T47D (cell line): ENCODE results near the gene SLC7A6.
A peak's percentile ranks its signal among the peaks of the same experiment; 100 is the strongest.

Experiments
- DNase-seq, 2 experiments: peaks; one replicate each; pipeline versions ENCODE4 v3.0.0 to v3.0.0-alpha.2; 2011 to 2012; ENCODE audit warnings: low read depth in 1 of 2, low spot score in 1 of 2
- JUND ChIP-seq: IDR thresholded peaks from 2 replicates; pipeline ENCODE4 v1.6.1; 2012; ENCODE audit warnings: low read depth
- in situ Hi-C: cut with HindIII; loops from 2 replicates; pipeline ENCODE4 v1.10.0; 2016; ENCODE audit warnings: low sequenced_read_pairs, low pct_unique_long_range_greater_than_20kb

SLC7A6 gene

GRCh38 chr16:68230176-68230571, 34.2 kb upstream of the SLC7A6 start:
- TF ChIP-seq JUND, result no peak
- in situ Hi-C loops, result no loop called here
- DNase-seq, result no peak

GRCh38 chr16:68230956-68231355, 33.4 kb upstream of the SLC7A6 start:
- no peak for DNase-seq
- in situ Hi-C loops, result no loop called here
- no peak for TF ChIP-seq JUND

DNA sequence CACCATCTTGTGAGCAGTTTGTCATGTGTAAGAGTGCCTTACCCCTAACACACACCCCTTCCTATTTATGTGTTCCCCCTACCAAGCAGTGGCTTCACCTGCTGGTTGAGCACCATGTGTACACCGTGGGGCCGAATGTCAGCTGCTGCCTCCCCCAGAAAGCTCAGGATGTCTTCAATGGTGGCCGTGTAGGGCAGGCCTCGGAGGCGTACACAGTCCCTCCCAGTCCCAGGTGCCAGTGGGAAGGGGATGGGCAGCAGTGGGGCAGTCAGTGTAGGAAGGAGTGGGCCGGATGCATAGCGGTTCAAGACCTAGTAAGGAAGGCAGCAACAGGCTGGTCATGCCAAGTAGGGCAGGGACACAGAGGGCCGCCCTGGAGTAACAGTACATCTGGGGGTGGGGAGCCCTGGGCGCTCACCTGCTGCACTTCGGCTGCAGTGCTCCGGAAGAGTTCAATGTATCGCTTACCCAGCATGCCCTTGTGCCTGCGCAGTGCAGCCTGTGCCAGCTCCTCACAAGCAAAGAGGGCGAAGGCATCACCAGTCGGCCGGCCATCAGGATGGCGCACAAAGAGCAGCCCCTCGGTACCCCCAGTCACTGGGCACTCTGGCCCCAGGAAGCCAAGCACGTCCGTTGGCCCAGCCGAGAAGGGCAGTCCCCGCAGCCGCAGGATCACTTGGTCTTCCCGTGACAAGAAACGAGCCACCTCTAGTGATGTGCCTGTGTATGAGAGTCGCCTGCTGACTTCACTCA, 32.8 kb upstream of the SLC7A6 start:
- no peak for DNase-seq
- TF ChIP-seq JUND, result no peak
- in situ Hi-C loops, result no loop called here

GRCh38 chr16:68232335-68232734, 32.0 kb upstream of the SLC7A6 start:
- TF ChIP-seq JUND, result no peak
- in situ Hi-C loops, result no loop called here
- no peak for DNase-seq

DNA sequence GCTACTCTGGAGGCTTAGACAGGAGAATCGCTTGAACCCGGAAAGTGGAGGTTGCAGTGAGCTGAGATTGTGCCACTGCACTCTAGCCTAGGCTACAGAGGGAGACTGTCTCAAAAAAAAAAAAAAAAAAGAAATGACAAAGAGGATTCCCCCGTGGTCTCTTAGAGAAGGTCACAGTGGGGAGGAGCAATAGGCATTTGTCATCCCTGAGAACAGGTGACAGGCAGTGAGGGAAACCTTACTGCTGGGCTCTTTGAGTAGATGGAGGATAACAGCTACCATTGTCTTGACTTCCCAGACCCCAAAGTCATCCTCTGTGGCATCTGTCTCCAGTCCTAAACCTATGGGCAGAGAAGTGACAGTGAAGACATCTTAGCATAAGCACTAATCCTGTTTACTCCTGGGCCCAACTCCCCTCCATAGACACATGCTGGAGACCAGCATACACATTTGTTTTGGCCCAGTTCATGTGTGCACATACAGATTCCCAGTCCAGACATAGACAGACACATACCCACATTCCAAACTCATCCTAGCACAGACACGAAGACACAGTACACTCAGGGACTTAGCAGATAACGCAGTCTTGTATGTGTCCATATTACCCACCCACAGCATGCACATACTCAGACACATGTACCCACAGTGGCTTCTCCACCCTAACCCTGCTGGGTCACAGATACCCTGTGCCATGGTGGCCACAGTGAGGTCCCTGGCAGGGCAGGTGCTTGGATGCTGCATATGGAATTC, 31.1 kb upstream of the SLC7A6 start:
- in situ Hi-C loops, result no loop called here
- TF ChIP-seq JUND, result no peak
- no peak for DNase-seq

DNA sequence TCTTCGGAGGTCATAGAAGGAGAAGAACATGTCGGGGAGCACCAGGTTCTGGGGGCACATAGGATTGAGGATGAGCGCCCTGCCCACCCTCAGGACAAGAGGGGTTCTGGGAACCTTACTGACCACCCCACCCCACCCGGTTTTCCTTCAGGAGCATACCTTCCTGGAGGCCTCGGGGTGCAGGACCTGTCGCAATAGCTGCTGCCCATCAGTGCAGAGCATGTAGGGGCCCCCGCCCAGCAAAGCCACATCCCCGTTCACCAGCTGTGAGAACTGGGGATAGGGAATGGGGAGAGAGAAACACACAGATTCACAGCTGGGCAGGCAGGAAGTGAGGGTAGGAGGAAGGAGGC, 30.5 kb upstream of the SLC7A6 start:
- in situ Hi-C loops, result no loop called here
- no peak for DNase-seq
- no peak for TF ChIP-seq JUND

DNA sequence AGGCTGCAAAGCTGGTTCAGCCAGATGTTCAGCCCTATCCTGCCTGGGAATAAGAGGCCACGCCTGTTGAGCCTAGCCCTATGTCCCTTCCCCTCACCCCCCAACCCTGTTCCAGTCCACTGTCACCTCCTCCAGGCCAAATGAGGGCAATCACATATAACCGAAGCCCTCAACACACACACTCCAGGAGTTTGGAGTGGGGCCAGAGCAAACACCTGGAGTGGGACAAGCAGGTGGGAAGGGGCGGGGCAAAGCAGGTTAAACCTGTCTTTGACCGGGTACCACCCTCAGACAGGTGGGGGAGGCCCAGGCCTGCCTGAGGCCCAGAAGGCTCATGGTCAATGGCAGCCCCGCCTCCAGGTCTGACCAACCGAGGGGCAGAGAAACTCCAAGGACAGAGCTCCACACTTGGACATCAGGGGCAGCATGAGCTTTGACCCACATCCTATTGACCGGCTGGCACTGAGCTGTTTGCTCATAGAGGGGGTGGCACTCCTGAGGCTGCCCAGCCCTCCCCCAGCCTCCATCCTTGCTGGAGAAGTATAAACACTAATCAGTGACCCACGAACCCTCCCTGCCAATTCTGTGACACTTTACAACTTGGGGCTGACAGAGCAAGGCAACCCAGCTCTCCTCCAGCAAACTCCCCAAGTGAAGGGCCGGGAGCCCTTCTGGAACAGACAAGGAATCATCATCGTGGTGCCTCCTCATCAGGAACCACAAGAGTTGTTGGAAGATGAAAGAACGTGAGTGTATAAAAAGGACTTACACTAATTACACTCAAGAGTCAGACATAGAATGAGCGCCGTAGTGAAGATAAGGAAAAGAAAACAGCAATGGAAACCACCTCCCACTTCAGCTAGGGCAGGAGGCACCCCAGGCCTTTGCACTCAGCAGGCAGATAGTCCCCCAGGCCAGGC, 29.9 kb upstream of the SLC7A6 start:
- TF ChIP-seq JUND, result peak; percentile 64; the same call in 1 of the 2 replicates
- DNase-seq, result peak; percentile 69 to 99
- in situ Hi-C loops, result no loop called here

GRCh38 chr16:68235108-68235886, 29.0 kb upstream of the SLC7A6 start:
- in situ Hi-C loops, result no loop called here
- TF ChIP-seq JUND, result no peak
- DNase-seq, result peak in 1 of 2 experiments; percentile 80

DNA sequence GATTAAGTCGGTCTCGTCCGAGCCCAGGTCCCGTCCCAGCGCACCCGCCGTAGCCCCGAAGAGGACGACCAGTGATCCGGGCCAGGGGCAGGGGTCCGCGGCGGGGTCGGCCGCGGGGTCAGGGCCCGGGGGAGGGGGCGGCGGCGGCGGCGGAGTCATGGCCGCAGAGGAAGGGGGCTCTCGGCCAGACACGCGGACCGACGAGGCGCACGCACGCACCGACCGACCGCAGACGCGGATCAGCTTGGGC, 28.5 kb upstream of the SLC7A6 start, which contains the start of gene ESRP2:
Gene ESRP2 (minus strand): TSS at position 241 of the 250 bp plus-strand sequence. CDS start 82 bp downstream, at position 159.
- no peak for DNase-seq
- in situ Hi-C loops, result no loop called here
- no peak for TF ChIP-seq JUND

GRCh38 chr16:68236137-68236825, 28.0 kb upstream of the SLC7A6 start:
- in situ Hi-C loops, result no loop called here
- peak; percentile 76 to 97 for DNase-seq
- no peak for TF ChIP-seq JUND

- DNase-seq, result no peak
- in situ Hi-C loops, result no loop called here
- TF ChIP-seq JUND, result no peak
These were observed 27.5 kb upstream of the SLC7A6 start for GRCh38 chr16:68236826-68237242.
